Placental epithelial cell (primary cell): ENCODE results near the gene YARS2. TPM values are rescaled to one million over a fixed set of nuclear protein-coding genes. Genes with fewer than 3 reads are reported as not detected.

Experiments
- small RNA-seq: library from RNA; depleted of rRNA; stranded (forward); fragments of <200 nt; gene quantifications from one replicate; pipeline ENCODE3, GENCODE V24; 2012
- total RNA-seq: library from RNA; depleted of rRNA; stranded (reverse); fragments of >200 nt; gene quantifications from 2 replicates; pipeline ENCODE4 v1.2.3, GENCODE V29; 2012

Gene YARS2
- total RNA-seq, result 29.8 and 36.2 TPM in 2 replicates

DNA sequence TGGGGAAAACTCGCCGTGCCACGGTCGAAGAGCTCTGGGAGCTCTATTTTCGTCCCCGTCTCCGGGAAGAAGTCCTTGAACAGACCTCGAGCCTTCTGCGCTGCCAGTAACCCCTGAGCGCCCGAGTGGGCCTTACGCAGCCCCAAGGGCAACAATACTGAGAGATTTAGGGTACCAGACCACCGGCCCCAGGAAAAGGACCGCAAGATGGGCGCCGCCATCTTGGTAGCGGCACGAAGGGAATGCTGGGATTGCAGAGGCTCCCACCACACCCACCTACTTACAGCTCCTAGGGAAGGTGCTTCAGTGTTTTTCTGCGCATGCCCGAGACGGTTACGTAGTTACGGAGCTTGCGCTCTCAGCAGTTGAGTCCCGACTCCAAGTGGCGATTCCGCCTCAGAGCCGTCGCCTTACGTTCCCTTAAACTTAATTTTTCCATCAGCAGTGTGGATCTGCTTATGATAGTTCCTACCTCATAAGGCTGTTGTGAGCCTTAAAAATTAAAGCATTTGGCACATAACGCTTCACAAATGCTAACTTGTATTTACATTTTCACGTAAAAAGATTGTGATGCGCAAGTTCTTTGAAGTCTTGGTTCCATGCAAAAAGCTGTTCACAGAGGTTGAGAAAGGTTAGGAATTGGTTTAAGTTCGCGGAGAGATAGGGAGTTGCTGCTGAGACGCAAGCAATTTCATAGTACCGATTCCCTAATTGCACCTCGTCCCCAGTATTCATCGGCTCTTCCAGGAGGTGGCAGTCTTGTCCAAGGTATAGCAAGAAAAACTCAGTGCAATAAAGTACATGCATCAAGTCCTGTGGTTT lies at the start of gene YARS2:
TSS of gene YARS2 (minus strand) at position 244 of the 822 bp plus-strand sequence. CDS start at position 221, 23 bp downstream.

Small RNAs within 50 kb of the gene (small RNA-seq; reads per million reads assigned to genes)
- not detected for gene RF00019

Other genes with a start within 250 kb of the YARS2 start
- 66.7 and 91.0 TPM in 2 replicates for gene DNM1L, start 76.6 kb downstream of the YARS2 start, total RNA-seq
- gene PKP2, start 140.9 kb upstream of the YARS2 start, total RNA-seq, result 43.6 and 67.1 TPM in 2 replicates